ENCODE results near the gene ZFC3H1.
A peak's percentile ranks its signal among the peaks of the same experiment; 100 is the strongest.
"Not testable (repeated sequence)": the region's sequence is repeated elsewhere in the genome, so short reads cannot be mapped to it uniquely, and the experiment has no call there.

The ZFC3H1 gene

GRCh38 chr12:71581206-71581605 lies 82.4 kb downstream of the ZFC3H1 start:
- H3K9me3 ChIP-seq (ENCODE audit: severe bottlenecking), result no peaks in the 10 kb centered on the region
- H3K27me3 ChIP-seq (ENCODE audit: insufficient read depth, low read depth, severe bottlenecking), result no peaks in the 10 kb centered on the region
- no peak for DNase-seq
- H3K27ac ChIP-seq, result no peak overlapping the region
- no peaks in the 10 kb centered on the region; the same call in 1 of the 2 replicates for H3K36me3 ChIP-seq
- no peak for TF ChIP-seq CTCF (IDR thresholded peaks at IDR 0.05; ENCODE audit: low read depth, low read length)
- no peak overlapping the region for H3K4me3 ChIP-seq (ENCODE audit: low read depth, low read length)

- Histone ChIP-seq H3K27ac (no peak overlapping the region), H3K27me3 (ENCODE audit: insufficient read depth, low read depth, severe bottlenecking) (no peaks in the 10 kb centered on the region), H3K9me3 (ENCODE audit: severe bottlenecking) (no peaks in the 10 kb centered on the region), H3K36me3 (no peaks in the 10 kb centered on the region), H3K4me3 (ENCODE audit: low read depth, low read length) (no peak overlapping the region)
- no peak for DNase-seq
- TF ChIP-seq CTCF (IDR thresholded peaks at IDR 0.05; ENCODE audit: low read depth, low read length), result no peak
These were observed 84.9 kb downstream of the ZFC3H1 start for GRCh38 chr12:71578694-71579258.

DNA sequence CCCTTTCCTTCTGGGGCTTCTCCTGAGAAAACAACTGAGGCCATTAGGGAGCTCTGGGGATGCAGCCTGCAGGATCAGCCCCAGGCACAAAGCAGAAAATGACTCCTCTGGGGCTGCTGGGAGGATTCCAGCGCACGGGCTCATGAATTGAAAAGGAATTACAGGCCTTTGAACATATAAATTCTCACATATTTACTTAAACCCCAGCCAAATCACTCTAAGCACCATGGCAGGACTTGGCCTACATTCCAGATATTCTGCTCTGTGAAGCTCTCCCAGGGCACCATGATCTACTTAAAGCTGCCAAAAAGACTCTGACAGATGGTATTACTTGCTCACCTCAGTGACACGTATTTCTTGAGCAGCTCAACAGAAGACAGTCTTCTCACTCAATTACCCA lies 87.2 kb downstream of the ZFC3H1 start:
- H3K27me3 ChIP-seq (ENCODE audit: insufficient read depth, low read depth, severe bottlenecking), result no peaks in the 10 kb centered on the region

DNA sequence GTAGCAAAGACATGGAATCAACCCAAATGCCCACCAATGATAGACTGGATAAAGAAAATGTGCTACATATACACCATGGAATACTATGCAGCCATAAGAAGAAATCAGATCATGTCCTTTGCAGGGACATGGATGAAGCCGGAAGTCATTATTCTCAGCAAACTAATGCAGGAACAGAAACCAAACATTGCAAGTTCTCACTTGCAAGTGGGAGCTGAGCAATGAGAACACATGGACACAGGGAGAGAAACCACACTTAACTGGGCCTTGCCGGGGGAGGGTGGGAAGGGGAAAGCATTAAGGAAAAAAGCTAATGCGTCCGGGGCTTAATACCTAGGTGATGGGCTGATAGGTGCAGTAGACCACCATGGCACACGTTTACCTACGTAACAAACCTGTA lies 93.8 kb downstream of the ZFC3H1 start:
- not testable (repeated sequence) for H3K36me3 ChIP-seq; H3K4me3 ChIP-seq (ENCODE audit: low read depth, low read length); H3K9me3 ChIP-seq (ENCODE audit: severe bottlenecking); H3K27ac ChIP-seq; H3K27me3 ChIP-seq (ENCODE audit: insufficient read depth, low read depth, severe bottlenecking); DNase-seq

More for the DNA sequence above, 87.2 kb downstream of the ZFC3H1 start:
- DNase-seq, result peak; percentile 21
- H3K36me3 ChIP-seq, result no peaks in the 10 kb centered on the region
- H3K27ac ChIP-seq, result no peak overlapping the region; the same call in 1 of the 2 replicates
- no peak overlapping the region for H3K4me3 ChIP-seq (ENCODE audit: low read depth, low read length)
- no peak for TF ChIP-seq CTCF (IDR thresholded peaks at IDR 0.05; ENCODE audit: low read depth, low read length)
- H3K9me3 ChIP-seq (ENCODE audit: severe bottlenecking), result no peaks in the 10 kb centered on the region

DNA sequence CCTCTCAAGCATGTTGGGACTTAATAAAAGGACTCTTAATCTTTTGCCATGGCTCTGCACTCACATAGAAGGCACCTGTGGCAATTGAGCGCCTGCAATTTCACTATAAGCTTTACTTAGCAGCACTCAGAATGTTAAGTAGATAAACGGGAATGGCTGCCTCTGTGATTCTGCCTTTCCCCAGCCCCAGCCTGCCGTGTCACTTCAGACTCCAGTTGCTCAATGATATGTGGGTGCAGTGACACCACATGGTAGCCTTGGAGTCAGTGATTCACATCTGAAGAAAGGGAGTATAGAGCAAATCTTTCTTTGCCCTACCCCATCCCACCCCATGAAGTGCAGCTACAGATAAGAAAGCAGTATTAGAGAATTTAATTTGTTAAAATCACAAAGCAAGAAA lies 96.1 kb downstream of the ZFC3H1 start:
- H3K4me3 ChIP-seq (ENCODE audit: low read depth, low read length), result no peak overlapping the region
- no peak overlapping the region for H3K27ac ChIP-seq
- H3K36me3 ChIP-seq, result peaks cover 2% of the 10 kb centered on the region; the same call in 1 of the 2 replicates
- no peaks in the 10 kb centered on the region for H3K9me3 ChIP-seq (ENCODE audit: severe bottlenecking)
- DNase-seq, result peak; percentile 53
- H3K27me3 ChIP-seq (ENCODE audit: insufficient read depth, low read depth, severe bottlenecking), result no peaks in the 10 kb centered on the region
- TF ChIP-seq CTCF (IDR thresholded peaks at IDR 0.05; ENCODE audit: low read depth, low read length), result no peak

- no peak for TF ChIP-seq CTCF (IDR thresholded peaks at IDR 0.05; ENCODE audit: low read depth, low read length)
- no peaks in the 10 kb centered on the region for H3K9me3 ChIP-seq (ENCODE audit: severe bottlenecking)
- H3K27ac ChIP-seq, result no peak overlapping the region
- peaks cover 2% of the 10 kb centered on the region; the same call in 1 of the 2 replicates for H3K36me3 ChIP-seq
- H3K27me3 ChIP-seq (ENCODE audit: insufficient read depth, low read depth, severe bottlenecking), result no peaks in the 10 kb centered on the region
- DNase-seq, result no peak
- H3K4me3 ChIP-seq (ENCODE audit: low read depth, low read length), result no peak overlapping the region
These were observed 97.0 kb downstream of the ZFC3H1 start for GRCh38 chr12:71566655-71567054.

All from WERI-Rb-1 (cell line).